Ramos (cell line): ENCODE data around the gene CUTA.

Experiments
- in situ Hi-C: fragments of 300-500 bp; cut with MboI; formaldehyde crosslinking; loops from one replicate; pipeline ENCODE4 v1.14.3; 2022; ENCODE audit warnings: low sequenced_read_pairs; ENCODE audit not compliant: unreplicated experiment

CUTA gene

DNA sequence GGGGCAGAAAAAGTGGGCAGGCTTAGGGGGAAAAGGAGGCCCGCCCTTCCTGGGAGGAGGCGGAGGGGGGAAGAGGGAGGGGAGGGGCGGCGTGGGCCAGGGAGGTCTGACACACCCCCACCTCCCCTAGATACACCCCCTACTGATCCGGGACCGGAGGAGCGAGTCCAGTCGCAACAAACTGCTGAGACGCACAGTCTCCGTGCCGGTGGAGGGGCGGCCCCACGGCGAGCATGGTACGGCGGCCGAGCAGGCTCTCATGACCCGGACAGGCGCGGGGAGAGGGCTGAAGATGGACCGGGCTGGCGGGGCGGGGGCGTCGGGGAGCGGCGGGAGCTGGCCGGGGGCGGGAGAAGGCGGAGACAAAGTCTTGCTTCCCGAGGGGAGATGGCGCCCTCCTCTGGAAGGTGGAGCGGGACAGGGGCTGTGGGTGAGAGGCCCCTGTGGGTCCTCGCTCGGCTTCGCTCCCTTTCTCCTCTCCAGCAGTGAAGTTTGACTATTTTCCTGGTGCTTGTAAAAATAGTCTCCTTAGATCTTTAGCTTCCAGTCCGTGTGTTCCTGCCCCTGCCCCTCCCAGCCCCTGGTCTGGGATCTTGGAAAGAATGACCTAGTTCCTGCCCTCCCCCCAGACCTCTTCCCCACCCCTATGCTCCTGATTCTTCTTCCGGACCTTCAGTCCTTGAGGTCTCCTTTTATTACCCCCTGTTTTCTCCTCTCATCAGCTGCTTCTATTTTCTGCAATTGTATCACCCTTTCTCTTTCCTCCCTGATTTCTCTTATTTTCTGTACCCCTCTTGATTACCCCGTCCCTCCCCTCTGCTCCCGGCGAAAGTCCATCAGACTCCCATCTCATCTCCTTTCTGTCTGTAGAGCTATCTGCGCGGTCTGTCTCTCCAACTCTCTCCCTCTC lies 8.0 kb upstream of the CUTA start:
- in situ Hi-C loops: no loop called here

DNA sequence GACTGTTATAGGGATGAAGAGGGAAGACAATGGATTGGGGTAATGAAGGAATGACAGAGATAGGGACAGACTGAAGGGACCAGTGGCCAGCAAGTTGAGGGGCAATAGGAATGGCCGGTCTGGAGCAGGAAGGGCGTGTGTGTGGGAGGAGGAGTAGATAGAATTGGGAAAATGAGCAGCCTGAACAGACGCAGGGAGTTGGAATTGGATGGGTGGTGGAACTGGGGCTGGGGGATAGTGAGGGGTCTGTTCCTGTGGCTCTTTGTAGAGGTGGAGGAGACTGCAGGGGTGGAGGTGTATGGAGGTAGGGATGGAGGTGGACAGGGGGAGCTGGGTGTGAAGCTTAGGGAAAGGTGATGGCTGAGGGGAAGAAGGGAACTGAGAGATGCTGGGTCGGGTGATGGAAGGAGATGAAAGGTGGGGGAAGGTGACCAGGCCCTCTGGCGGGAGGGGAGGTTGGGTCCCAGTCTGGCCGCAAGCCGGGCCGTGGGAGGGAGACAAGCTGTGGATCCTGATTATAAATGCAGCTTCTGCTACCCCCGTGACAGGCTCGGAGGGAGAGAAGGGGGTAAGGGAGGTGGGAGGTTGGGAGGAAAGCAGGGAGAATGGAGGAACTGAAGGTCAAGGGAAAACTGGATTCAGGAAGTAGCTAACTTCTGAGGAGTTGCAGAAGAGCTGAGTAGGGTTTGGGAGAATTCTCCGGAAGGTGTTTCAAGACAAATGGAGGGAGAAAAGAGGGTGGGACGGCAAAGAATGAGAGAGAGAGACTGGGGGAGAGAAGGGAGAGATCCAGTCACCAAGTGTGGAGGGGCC lies 7.2 kb upstream of the CUTA start:
- in situ Hi-C loops: no loop called here

DNA sequence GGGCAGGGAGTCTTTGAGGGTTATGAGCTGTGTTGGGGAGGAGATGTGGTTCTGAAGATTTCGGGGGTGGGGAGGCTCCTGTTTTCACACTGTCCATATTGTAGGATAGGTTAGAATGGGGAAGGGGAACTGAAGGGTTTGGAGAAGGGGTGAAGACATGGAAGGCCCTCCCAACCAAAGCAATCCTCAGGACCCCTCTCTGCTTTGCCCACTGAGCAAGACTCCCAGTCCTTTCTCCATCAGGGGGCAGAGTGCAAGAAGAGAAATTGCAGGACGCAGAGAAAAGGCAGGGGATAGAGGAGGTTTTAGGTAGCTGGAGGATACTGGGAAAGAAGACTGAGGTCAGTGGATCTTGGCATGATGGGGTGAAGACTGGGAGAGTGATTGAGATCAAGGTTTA lies 5.9 kb upstream of the CUTA start:
- in situ Hi-C loops: no loop called here

DNA sequence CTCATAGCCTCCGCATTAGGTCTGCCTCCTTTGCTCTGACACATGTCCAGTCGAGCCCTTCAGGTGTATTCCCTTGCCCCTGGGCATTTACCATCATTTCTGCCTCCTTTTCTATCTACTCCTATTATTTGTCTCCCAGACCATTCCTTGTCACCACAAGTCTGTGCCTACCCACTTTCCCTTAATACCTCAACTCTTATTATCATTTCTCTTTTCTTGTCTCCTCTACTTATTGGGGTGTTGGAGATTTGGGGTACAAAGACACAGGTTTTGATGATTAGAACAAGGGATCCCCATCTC lies 3.4 kb upstream of the CUTA start:
- in situ Hi-C loops: no loop called here

DNA sequence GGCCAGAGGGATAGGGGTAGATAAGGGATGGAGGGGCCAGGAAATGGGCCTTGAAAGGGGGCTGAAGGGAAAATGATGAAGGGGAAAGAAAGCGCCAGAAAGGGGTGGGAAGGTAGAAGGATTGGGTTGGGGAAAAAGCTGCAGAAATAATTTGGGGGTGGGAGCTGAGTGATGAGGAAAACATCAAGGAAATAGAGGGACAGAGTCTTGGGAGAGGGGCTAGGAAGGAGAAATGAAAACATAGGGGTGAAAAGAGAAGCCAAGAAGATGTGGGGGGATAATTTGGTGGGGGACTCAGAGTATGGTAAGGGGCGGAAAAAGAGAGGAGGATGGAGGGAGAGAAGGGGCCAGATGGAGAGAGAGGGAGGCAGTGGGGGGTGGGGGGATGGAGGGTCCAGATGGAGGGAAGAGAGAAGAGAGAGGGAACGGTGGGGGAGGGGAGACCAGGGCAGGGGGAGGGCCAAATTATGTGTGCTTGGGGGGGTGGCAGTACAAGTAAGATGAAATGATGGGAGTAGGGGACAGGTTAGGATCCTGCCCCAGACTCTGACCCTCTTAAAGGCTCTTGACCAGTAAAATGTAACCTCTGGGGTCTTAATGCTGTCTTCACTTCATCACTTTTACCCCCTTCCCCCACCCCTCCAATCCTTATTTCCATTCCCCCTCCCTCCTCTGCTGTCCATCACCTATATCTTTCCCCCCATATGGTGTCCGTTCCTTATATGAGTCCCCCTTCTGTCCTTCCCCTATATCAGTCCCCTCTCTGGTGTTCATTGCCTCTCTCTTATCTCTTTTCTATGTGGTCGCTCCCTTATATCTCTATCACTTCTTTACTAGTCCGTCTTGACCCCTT lies 2.8 kb upstream of the CUTA start:
- in situ Hi-C loops: no loop called here

DNA sequence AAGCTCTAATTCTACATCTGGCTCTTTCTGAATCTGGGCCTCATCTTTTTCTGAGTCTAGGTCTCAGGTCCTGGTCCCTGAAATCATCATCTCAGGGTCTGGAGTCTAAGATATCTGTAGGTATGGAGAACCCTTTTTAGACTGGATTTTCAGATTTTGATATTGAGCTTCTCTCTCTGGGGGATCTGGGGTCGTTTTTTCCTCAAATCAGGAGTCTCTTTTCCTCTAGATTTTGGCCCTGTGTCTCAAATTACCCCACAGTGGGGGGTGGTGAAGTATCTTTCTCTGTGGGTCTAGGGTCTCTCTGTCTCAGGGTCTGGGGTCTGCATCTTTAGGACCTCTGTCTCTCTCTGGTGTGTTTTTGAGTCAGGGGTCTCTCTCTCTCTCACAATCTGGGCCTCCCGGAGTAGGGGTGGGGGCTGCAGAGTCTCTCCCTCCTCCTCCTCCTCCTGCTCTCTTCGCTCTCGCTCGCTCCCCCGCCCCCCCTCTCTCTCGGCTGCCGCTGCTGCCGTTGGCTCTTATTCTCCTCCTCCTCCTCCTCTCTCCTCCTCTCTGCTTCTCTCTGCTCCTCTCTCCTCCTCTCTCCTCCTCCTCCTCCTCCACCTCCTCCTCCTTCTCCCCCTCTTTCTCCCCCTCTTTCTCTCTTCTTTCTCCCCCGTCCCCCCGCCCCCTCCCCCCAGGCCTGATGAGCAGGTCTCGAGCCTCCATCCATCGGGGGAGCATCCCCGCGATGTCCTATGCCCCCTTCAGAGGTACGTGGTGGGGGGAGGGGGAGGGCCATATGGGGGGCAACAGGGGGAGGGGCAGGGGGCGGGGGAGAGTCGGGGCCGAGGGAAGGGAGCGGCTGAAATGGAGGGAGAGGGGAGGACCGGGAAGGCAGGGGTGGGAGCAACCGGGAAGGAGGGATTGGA lies 1.9 kb upstream of the CUTA start, which contains the start of gene SYNGAP1:
Gene SYNGAP1, plus strand, starts transcription at position 486 of the 911 bp plus-strand sequence. Its CDS starts 200 bp downstream, at position 686.
- in situ Hi-C loops: no loop called here

DNA sequence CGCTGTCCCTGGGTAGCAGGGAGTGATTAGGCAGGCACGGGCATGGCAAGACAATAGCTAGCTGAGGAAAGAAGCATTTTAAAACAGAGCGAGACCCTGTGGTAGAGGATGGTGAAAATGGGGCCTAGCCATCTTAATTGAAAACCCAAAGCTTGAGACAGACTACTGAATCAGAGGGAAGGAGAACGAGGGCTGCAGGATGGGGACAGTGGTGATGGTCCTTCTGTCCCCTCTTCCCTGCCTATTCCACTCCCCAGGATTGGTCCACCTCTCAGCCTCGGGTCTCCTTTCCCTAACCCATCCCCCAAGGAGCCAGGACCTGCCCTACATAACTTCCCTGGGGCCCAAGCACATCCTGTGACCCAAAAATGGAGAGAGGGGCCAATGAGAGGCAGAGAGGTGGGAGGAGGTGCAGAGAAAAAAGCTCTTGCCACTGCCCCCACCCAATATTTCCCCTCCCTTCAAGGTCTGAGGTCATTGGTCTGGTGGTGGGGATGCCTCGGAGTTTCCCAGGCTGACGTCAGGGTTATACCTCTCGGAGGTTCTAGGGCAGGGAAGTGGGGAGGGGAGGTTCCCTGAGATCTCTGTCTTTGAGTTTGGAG lies 884 bp upstream of the CUTA start:
- in situ Hi-C loops: no loop called here

DNA sequence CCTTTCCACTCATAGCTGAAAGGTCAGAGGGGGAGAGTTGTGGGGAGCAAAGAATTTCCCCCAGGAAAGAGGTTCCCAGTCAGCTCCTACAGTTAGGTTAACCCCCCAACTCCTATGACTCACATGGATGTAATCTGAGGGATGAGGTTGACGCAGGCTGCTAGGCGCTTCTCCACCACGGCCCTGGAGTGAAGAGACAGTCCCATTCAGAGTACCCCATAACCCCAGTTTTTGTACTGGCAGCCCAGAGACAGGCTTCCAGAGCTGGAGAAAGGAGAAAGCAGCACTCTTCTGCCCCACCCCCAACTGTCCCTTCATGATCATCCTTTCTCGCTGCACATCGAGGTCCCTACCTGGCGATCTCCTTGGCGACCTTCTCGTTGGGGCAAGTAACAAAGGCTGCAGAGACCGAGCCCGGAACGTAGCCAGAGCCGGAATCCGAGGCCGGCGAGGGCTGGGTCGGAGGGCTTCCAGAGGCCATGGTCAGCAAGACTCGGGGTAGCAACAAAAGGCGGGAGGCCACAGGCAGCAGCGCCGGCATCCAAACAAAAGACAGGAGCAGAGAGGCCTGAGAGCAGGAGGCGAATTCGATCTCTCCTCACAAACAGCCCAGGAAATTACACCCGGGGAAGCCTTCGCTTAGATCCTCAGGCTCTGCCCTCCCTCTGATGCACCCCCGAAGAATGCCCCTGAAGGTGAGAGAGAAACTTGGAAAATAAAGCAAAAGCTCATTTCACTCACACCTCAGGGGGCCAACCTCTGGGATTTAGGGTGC lies 592 bp downstream of the CUTA start:
- in situ Hi-C loops: no loop called here

DNA sequence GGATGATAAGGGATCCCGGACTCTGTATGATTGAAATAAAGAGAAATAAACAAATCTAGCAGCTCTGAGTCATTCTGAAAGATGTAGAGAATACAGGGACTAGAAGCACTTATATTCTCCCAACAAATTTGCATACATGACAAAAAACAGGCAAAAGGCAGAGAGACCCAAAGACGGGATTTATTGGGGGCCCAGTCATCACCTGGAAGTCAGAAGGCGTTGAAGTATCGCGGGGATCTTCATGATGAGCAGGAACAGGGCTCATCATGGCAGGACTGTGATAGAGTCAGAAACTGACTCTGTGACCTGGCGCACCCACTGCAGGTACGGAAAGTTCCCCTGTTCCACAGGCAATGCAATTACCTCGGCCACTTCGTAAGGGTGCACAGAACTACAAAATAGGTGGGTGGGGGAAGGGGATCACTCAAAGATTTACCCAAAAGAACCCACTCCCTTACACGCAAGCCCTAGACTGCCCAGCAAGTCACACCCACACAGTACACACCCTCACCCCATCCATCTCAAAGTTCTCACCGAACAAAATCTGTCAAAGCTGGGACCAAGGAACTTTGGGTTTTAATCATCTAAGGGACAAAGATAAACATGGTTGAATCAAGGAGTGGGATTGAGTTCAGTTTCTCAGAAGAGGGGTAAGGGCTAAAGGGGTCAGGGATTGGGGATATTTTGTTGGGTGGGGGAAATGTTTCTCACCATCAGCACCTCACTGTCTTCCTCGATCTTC lies 1.4 kb downstream of the CUTA start:
- in situ Hi-C loops: no loop called here

DNA sequence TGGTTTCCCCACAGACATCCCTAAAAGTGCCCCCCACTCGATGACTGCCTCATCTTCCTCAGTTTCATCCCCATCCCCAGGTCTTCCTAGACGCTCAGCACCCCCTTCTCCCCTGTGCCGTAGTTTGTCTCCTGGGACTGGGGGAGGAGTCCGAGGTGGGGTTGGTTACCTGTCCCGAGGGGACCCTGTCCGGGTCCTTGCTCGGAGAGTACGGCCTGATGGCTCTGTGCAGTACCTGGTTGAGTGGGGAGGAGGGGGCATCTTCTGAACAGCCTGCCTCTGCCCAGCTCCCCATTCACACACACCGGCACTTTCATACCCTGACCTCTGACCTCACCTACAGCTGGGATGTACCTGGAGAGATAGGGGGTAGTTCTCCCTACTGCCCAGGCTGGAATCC lies 2.1 kb downstream of the CUTA start:
- in situ Hi-C loops: no loop called here

DNA sequence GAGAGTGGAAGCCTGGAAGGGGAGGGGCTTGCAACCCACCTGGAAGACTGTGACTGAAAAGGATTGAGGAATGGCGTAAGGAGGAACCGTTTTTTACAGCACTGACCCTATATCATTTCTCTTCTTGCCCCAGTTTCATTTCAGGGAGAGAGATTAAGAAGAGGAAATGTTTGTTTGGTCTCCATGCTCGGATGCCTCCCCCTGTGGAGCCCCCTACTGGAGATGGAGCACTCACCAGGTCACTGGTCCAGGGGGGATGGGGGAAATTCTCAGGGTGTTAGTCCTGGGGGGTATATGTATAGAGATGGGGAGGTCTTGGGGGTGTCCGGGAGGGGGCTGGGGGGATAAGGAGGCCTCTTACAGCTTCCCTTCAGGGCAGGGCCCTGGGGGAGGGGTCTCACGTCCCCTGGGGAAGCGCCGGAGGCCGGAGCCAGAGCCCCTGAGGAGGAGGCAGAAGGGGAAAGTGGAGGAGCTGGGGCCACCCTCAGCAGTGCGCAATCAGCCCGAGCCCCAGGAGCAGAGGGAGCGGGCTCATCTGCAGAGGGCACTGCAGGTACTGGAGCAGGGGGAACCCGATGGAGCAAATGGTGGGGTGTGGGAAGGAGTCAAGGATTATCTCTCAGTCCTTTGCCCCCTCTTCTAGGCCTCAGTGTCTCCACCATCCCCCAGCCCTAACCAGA lies 3.2 kb downstream of the CUTA start:
- in situ Hi-C loops: no loop called here

DNA sequence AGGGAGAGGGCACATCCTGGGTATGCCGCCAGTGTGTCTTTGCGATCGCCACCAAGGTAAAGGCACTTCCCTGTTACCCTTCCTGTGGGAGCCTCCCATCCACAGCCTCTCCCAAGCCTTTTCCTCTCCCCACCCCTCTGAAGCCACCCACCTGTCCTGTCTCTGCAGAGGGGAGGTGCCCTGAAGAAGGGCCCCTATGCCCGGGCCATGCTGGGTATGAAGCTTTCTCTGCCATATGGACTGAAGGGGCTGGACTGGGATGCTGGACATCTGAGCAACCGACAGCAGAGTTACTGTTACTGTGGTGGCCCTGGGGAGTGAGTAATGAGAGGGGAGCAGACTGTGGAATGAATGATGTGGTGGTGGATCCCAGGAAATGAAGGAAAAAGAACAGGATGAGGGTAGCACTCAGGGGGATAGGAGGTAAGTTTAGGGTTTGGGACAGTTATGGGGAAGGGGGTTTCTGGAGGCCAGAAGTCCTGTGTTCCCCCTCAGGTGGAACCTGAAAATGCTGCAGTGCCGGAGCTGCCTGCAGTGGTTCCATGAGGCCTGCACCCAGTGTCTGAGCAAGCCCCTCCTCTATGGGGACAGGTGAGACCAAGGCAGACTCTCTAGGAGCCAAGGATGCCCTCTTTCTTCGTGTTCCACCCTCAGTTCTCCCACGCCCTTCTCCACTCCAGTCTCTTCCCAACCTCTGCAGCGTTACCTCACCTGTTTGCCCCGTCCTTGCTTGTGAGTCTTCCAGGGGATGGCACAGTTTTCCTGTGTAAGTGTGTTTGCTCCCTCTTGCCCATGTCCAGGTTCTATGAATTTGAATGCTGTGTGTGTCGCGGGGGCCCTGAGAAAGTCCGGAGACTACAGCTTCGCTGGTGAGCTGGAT lies 4.4 kb downstream of the CUTA start:
- in situ Hi-C loops: no loop called here

DNA sequence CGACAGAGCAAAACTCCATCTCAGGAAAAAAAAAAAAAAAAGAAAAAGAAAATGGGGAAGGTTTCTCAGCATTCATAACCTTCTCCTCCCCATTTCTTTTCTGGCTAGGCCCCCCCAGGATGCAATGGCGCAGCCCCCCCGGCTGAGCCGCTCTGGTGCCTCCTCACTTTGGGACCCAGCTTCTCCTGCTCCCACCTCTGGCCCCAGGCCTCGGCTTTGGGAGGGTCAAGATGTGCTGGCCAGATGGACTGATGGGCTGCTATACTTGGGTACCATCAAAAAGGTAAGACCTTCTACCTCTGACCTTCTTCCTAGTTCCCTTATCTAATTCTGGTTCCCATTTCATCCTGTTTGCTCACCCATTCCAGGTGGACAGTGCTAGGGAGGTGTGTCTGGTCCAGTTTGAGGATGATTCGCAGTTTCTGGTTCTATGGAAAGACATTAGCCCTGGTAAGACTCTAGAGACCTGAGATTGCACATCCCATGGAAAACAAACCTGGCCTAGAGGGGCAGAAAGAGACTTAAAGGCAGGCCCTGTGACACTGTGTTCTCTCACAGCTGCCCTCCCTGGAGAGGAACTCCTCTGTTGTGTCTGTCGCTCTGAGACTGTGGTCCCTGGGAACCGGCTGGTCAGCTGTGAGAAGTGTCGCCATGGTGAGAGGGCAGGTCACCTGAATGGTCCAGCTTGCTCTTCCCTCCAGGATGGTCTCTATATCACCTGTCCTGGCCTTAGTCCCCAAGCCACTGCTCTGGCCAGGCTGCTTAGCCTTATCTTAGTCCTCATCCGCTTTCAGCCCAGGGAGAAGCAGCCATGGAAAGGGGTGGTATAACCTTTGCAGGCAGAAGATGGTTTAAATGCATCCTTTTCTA lies 5.5 kb downstream of the CUTA start:
- in situ Hi-C loops: no loop called here

DNA sequence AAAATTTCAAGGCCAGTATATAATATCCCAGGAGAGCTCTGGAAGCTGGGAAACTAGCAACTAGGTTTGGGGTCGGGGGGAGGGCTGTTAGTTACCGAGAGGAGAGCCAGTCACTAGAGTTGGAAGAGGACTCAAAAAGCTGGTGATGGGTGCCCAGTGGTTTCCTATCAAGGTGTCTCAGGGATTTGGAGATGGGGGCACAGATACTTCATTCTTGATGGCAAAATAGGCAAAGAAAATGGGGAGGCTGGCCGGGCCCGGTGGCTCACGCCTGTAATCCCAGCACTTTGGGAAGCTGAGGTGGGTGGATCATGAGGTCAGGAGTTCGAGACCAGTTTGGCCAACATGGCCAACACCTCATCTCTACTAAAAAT lies 6.3 kb downstream of the CUTA start:
- in situ Hi-C loops: no loop called here
